Urinary bladder (tissue), 4 donors: ENCODE measurements around the gene OR4Q3. TPM values are rescaled to one million over a fixed set of nuclear protein-coding genes. Genes with fewer than 3 reads are reported as not detected.
"Not testable (repeated sequence)": the region's sequence is repeated elsewhere in the genome, so short reads cannot be mapped to it uniquely, and the experiment has no call there.

Source experiments
- DNase-seq: peaks from one replicate; pipeline ENCODE4 v3.0.0-alpha.2; 2015; ENCODE audit errors: extremely low spot score
- H3K27ac ChIP-seq: one replicate; pipeline ENCODE4 v1.5.1; 2013; ENCODE audit warnings: low read depth, mild to moderate bottlenecking, moderate library complexity
- H3K36me3 ChIP-seq: one replicate; pipeline ENCODE4 v1.6.1; 2013; ENCODE audit warnings: mild to moderate bottlenecking, moderate library complexity; ENCODE audit not compliant: insufficient read depth
- H3K4me1 ChIP-seq: one replicate; pipeline ENCODE4 v1.6.1; 2013; ENCODE audit warnings: mild to moderate bottlenecking, moderate library complexity; ENCODE audit not compliant: insufficient read depth
- H3K4me3 ChIP-seq: one replicate; pipeline ENCODE4 v1.5.1; 2013; ENCODE audit warnings: low read depth, low read length
- WGBS: extraction: QIAGEN DNeasy Blood & Tissue Kit; methylation state at CpG from one replicate; pipeline ENCODE4 v1.1.7; 2013; 5-methylcytosine and 5-hydroxymethylcytosine counted together
- polyA plus RNA-seq: library from polyadenylated mRNA; stranded (reverse); fragments of 200-250 nt; gene quantifications from one replicate; pipeline ENCODE4 v1.2.3, GENCODE V29; 2013
- total RNA-seq: library from RNA; depleted of rRNA; stranded (reverse); fragments of >200 nt; gene quantifications from one replicate; pipeline ENCODE4 v1.2.3, GENCODE V29; 2014
- donor health status: healthy with polysubstance abuse.
- donor health status: healthy.

The OR4Q3 gene
- total RNA-seq (not detected), polyA plus RNA-seq (not detected)

GRCh38 chr14:19743256-19743655, at the start of gene OR4Q3:
OR4Q3 (plus strand) TSS chr14:19743571.
- no peak for DNase-seq
- Histone ChIP-seq H3K27ac (no peak within 1 kb of the TSS), H3K36me3 (no peaks in the 10 kb centered on the region), H3K4me1 (no peaks in the 10 kb centered on the region), H3K4me3 (no peak within 1 kb of the TSS)
- WGBS = 73% methylated on average over 1 of the region's 1 CpG

- no peak for DNase-seq
- Histone ChIP-seq H3K4me1 (no peaks in the 10 kb centered on the region), H3K27ac (no peak overlapping the region), H3K36me3 (no peaks in the 10 kb centered on the region), H3K4me3 (no peak overlapping the region)
Measured at GRCh38 chr14:19729359-19729758, 14.0 kb upstream of the OR4Q3 start.

GRCh38 chr14:19729763-19730162, 13.6 kb upstream of the OR4Q3 start:
- 63% methylated on average over 2 of the region's 2 CpGs for WGBS
- Histone ChIP-seq H3K27ac (no peak overlapping the region), H3K36me3 (no peaks in the 10 kb centered on the region), H3K4me1 (no peaks in the 10 kb centered on the region), H3K4me3 (no peak overlapping the region)
- DNase-seq = no peak

GRCh38 chr14:19733893-19734292, 9.5 kb upstream of the OR4Q3 start:
- WGBS = 82% methylated on average over 3 of the region's 3 CpGs
- H3K4me1 ChIP-seq, H3K4me3 ChIP-seq, H3K36me3 ChIP-seq, H3K27ac ChIP-seq, DNase-seq: not testable (repeated sequence)

GRCh38 chr14:19752316-19752715, 8.9 kb downstream of the OR4Q3 start:
- not testable (repeated sequence) for H3K36me3 ChIP-seq

GRCh38 chr14:19754172-19754571, 10.8 kb downstream of the OR4Q3 start:
- H3K36me3 ChIP-seq = no peaks in the 10 kb centered on the region
- H3K27ac ChIP-seq = no peak overlapping the region
- H3K4me3 ChIP-seq = no peak overlapping the region
- H3K4me1 ChIP-seq = no peaks in the 10 kb centered on the region
- no peak for DNase-seq
- WGBS = 29% methylated on average over 2 of the region's 2 CpGs

More at GRCh38 chr14:19752316-19752715, 8.9 kb downstream of the OR4Q3 start:
- not testable (repeated sequence) for H3K27ac ChIP-seq, H3K4me1 ChIP-seq, DNase-seq, H3K4me3 ChIP-seq

GRCh38 chr14:19771491-19771890, 28.1 kb downstream of the OR4Q3 start:
- WGBS = 44% methylated on average over 3 of the region's 3 CpGs
- H3K36me3 ChIP-seq, H3K4me1 ChIP-seq, DNase-seq, H3K4me3 ChIP-seq, H3K27ac ChIP-seq: not testable (repeated sequence)

- no peak overlapping the region for H3K4me3 ChIP-seq
- no peaks in the 10 kb centered on the region for H3K4me1 ChIP-seq
- 89% methylated on average over 1 of the region's 1 CpG for WGBS
- no peak for DNase-seq
- H3K27ac ChIP-seq = no peak overlapping the region
- H3K36me3 ChIP-seq = no peaks in the 10 kb centered on the region
Measured at GRCh38 chr14:19771895-19772430, 28.6 kb downstream of the OR4Q3 start.

- WGBS = 28% methylated on average over 2 of the region's 2 CpGs
Measured at GRCh38 chr14:19772454-19772853, 29.1 kb downstream of the OR4Q3 start.

GRCh38 chr14:19773204-19773603, 29.8 kb downstream of the OR4Q3 start, which contains the start of gene OR4M1:
OR4M1 (plus strand) TSS chr14:19773504; CDS start chr14:19780323, 6,819 bp downstream.
- H3K27ac ChIP-seq = not testable (repeated sequence)
- 5% methylated on average over 1 of the region's 1 CpG for WGBS

More at GRCh38 chr14:19772454-19772853, 29.1 kb downstream of the OR4Q3 start:
- DNase-seq, H3K36me3 ChIP-seq, H3K4me3 ChIP-seq, H3K27ac ChIP-seq, H3K4me1 ChIP-seq: not testable (repeated sequence)

GRCh38 chr14:19775587-19775986, 32.2 kb downstream of the OR4Q3 start:
- WGBS = 64% methylated on average over 1 of the region's 1 CpG
- H3K4me3 ChIP-seq = no peak overlapping the region
- H3K36me3 ChIP-seq = no peaks in the 10 kb centered on the region
- DNase-seq = no peak
- no peaks in the 10 kb centered on the region for H3K4me1 ChIP-seq
- H3K27ac ChIP-seq = no peak overlapping the region

More at GRCh38 chr14:19773204-19773603, 29.8 kb downstream of the OR4Q3 start, which contains the start of gene OR4M1:
- not testable (repeated sequence) for H3K4me1 ChIP-seq, DNase-seq, H3K36me3 ChIP-seq, H3K4me3 ChIP-seq

- not testable (repeated sequence) for H3K4me3 ChIP-seq, DNase-seq
- 82% methylated on average over 16 of the region's 16 CpGs for WGBS
Measured at GRCh38 chr14:19785848-19786247, 42.5 kb downstream of the OR4Q3 start.

GRCh38 chr14:19787318-19787717, 43.9 kb downstream of the OR4Q3 start:
- WGBS = 73% methylated on average over 6 of the region's 6 CpGs
- not testable (repeated sequence) for H3K4me1 ChIP-seq, DNase-seq, H3K4me3 ChIP-seq, H3K36me3 ChIP-seq, H3K27ac ChIP-seq

More at GRCh38 chr14:19785848-19786247, 42.5 kb downstream of the OR4Q3 start:
- H3K27ac ChIP-seq, H3K4me1 ChIP-seq, H3K36me3 ChIP-seq: not testable (repeated sequence)

- H3K4me3 ChIP-seq, DNase-seq, H3K4me1 ChIP-seq, H3K27ac ChIP-seq, H3K36me3 ChIP-seq: not testable (repeated sequence)
- 66% methylated on average over 7 of the region's 7 CpGs for WGBS
Measured at GRCh38 chr14:19788150-19788549, 44.8 kb downstream of the OR4Q3 start.
